PC-3 (cell line): ENCODE results near the gene CERS6. TPM values are rescaled to one million over a fixed set of nuclear protein-coding genes. Genes with fewer than 3 reads are reported as not detected.

ENCODE experiments used
- ATAC-seq: fragments of 200-7000 bp; cut with Tn5 transposase; 2 replicates; pipeline ENCODE4 v1.9.1; 2020; ENCODE audit warnings: mild to moderate bottlenecking, moderate library complexity
- BruUV-seq: library from RNA; stranded (reverse); fragments of 400-500 nt; replicated peaks from 2 replicates; lab custom pipeline; 2021; lab: Mats Ljungman, UMichigan
- CTCF ChIA-PET: fragments of 300-600 bp; sonication (Branson Sonifier 250); formaldehyde crosslinking; loops from one replicate; lab custom pipeline; 2022; ENCODE audit warnings: antibody characterized with exemption; lab: Charles Lee
- POLR2A ChIA-PET: fragments of 300-600 bp; sonication (Branson Sonifier 250); formaldehyde crosslinking; loops from one replicate; lab custom pipeline; 2022; ENCODE audit warnings: antibody characterized with exemption; ENCODE audit not compliant: unreplicated experiment; lab: Charles Lee
- DNase-seq: peaks from one replicate; pipeline ENCODE4 v3.0.0-alpha.2; 2015
- H2AFZ ChIP-seq: fragments of 300-600 bp; sonication (generic); 2 replicates; pipeline ENCODE4 v1.6.0; 2016; ENCODE audit warnings: antibody characterized with exemption, low read length
- H3F3A ChIP-seq: fragments of 300-600 bp; sonication (generic); one replicate; pipeline ENCODE4 v1.6.0; 2017; ENCODE audit warnings: antibody characterized with exemption, low read length, control low read depth, mild to moderate bottlenecking; ENCODE audit not compliant: unreplicated experiment
- H3K27ac ChIP-seq: fragments of 300-600 bp; sonication (generic); 2 replicates; pipeline ENCODE4 v1.5.1; 2016; ENCODE audit warnings: mild to moderate bottlenecking, low read length
- H3K27me3 ChIP-seq: fragments of 300-600 bp; sonication (generic); 2 replicates; pipeline ENCODE4 v1.6.1; 2016; ENCODE audit warnings: low read length, mixed read lengths
- H3K36me3 ChIP-seq: fragments of 300-600 bp; sonication (generic); 2 replicates; pipeline ENCODE4 v1.6.1; 2016; ENCODE audit warnings: low read depth, mixed run types, low read length, mixed read lengths
- H3K4me1 ChIP-seq: fragments of 300-600 bp; sonication (generic); 2 replicates; pipeline ENCODE4 v1.5.1; 2016; ENCODE audit warnings: low read length; ENCODE audit not compliant: insufficient read depth
- H3K4me2 ChIP-seq: fragments of 300-600 bp; sonication (generic); 2 replicates; pipeline ENCODE4 v1.6.0; 2016; ENCODE audit warnings: low read length
- H3K4me3 ChIP-seq: fragments of 300-600 bp; sonication (generic); 2 replicates; pipeline ENCODE4 v1.5.1; 2016; ENCODE audit warnings: mild to moderate bottlenecking, low read length, mixed read lengths
- H3K79me2 ChIP-seq: fragments of 300-600 bp; sonication (generic); 2 replicates; pipeline ENCODE4 v1.6.1; 2017; ENCODE audit warnings: low read length, mixed read lengths
- H3K9ac ChIP-seq: fragments of 300-600 bp; sonication (generic); 2 replicates; pipeline ENCODE4 v1.6.0; 2016; ENCODE audit warnings: mild to moderate bottlenecking, low read length
- H3K9me2 ChIP-seq: fragments of 300-600 bp; sonication (generic); replicated peaks from 2 replicates; pipeline ENCODE4 v1.6.1; 2016; ENCODE audit warnings: mixed run types, low read length, mixed read lengths
- H3K9me3 ChIP-seq: fragments of 300-600 bp; sonication (generic); 2 replicates; pipeline ENCODE4 v1.6.1; 2016; ENCODE audit warnings: low read length, mixed read lengths
- H4K20me1 ChIP-seq: fragments of 300-600 bp; sonication (generic); 2 replicates; pipeline ENCODE4 v1.6.1; 2016; ENCODE audit warnings: low read length, mixed read lengths
- EZH2 ChIP-seq: fragments of 300-600 bp; sonication (generic); IDR thresholded peaks from one replicate; pipeline ENCODE4 v1.6.1; 2017; ENCODE audit warnings: antibody characterized with exemption, mild to moderate bottlenecking, low read length; ENCODE audit not compliant: unreplicated experiment
- EZH2phosphoT487 ChIP-seq: fragments of 300-600 bp; sonication (generic); IDR thresholded peaks from 2 replicates; pipeline ENCODE4 v1.6.1; 2018; ENCODE audit warnings: mild to moderate bottlenecking, antibody characterized with exemption, low read length, borderline replicate concordance
- intact Hi-C: fragments of 100-400 bp; cut with micrococcal nuclease; formaldehyde crosslinking; loops from 2 replicates; pipeline ENCODE4 v1.9.0; 2023
- total RNA-seq: library from RNA; depleted of rRNA; stranded (reverse); fragments of >200 nt; gene quantifications from 2 replicates; pipeline ENCODE4 v1.2.3, GENCODE V29; 2014
- TF ChIP-seq, protein P1 (sequence below): fragments of 300-600 bp; sonication (generic); conservative IDR thresholded peaks from 2 replicates; pipeline ENCODE4 v1.5.1; 2017; ENCODE audit warnings: antibody characterized with exemption, low read depth, mild to moderate bottlenecking, low read length

CERS6 gene
- total RNA-seq, 1 experiment from 2014 or later: 24.2 TPM

DNA sequence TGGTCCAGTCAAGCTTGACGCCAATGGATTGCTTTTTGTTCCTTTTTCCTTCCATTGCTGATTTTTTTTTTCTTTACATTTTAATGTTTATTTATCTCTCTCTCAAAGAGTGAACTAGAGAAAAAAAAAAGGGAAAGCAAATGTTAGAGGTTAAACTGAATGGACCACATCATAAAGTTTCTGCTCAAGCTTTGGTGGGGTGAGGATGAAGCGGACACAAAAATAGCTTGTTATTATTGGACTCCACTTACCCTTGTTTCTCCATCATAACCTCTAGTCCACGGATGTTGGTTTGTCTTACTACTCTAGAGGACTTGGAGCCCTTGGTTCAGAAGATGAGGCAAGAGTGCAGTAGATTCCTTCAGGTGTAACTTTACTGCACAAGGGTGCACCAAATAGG lies 27.6 kb upstream of the CERS6 start:
- H3K36me3 ChIP-seq: no peaks in the 10 kb centered on the region
- H3K9me3 ChIP-seq: no peaks in the 10 kb centered on the region
- TF ChIP-seq EZH2phosphoT487 (no peak), EZH2 (no peak)
- TF ChIP-seq, protein P1, sequence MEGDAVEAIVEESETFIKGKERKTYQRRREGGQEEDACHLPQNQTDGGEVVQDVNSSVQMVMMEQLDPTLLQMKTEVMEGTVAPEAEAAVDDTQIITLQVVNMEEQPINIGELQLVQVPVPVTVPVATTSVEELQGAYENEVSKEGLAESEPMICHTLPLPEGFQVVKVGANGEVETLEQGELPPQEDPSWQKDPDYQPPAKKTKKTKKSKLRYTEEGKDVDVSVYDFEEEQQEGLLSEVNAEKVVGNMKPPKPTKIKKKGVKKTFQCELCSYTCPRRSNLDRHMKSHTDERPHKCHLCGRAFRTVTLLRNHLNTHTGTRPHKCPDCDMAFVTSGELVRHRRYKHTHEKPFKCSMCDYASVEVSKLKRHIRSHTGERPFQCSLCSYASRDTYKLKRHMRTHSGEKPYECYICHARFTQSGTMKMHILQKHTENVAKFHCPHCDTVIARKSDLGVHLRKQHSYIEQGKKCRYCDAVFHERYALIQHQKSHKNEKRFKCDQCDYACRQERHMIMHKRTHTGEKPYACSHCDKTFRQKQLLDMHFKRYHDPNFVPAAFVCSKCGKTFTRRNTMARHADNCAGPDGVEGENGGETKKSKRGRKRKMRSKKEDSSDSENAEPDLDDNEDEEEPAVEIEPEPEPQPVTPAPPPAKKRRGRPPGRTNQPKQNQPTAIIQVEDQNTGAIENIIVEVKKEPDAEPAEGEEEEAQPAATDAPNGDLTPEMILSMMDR: no peak
- ChIA-PET CTCF (no interaction called here), POLR2A (no interaction called here)
- H3K27me3 ChIP-seq: no peaks in the 10 kb centered on the region
- H4K20me1 ChIP-seq: no peaks in the 10 kb centered on the region
- DNase-seq (no peak), ATAC-seq (no peak)
- H3K4me3 ChIP-seq: no peak overlapping the region
- intact Hi-C loops: no loop called here
- H3K9ac ChIP-seq: no peak overlapping the region
- no peaks in the 10 kb centered on the region; the same call in 1 of the 2 replicates for H3K9me2 ChIP-seq
- no peaks in the 10 kb centered on the region for H3K4me1 ChIP-seq
- H3F3A ChIP-seq: no peaks in the 10 kb centered on the region
- BruUV-seq: no TSS peak
- no peak overlapping the region for H3K4me2 ChIP-seq
- H3K27ac ChIP-seq: no peak overlapping the region
- H3K79me2 ChIP-seq: no peaks in the 10 kb centered on the region
- no peak overlapping the region for H2AFZ ChIP-seq

DNA sequence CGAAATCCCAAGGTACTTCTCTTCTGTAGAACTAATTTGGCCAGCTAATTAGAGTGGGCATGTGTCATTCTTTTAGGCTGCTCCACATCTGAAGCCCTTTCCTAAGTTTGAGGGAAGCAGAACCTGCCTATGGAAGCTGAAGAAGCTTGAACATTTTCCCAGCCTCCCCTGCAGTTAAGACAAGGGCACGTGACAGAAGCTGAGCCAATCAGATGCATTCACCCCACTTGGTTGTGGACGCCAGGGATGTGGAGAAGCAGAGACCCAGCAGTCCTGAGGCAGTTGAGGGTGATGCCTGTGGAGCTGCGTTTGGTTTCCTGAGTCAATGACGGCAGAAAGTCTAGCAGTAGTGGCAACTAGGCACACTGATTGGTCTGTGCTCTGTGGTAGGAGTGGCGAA lies 26.1 kb upstream of the CERS6 start:
- Histone ChIP-seq H4K20me1 (no peaks in the 10 kb centered on the region), H3K79me2 (no peaks in the 10 kb centered on the region), H3K4me3 (no peak overlapping the region), H3K27ac (no peak overlapping the region), H3K36me3 (no peaks in the 10 kb centered on the region), H3K4me1 (no peaks in the 10 kb centered on the region), H2AFZ (no peak overlapping the region), H3K4me2 (no peak overlapping the region), H3K9me3 (no peaks in the 10 kb centered on the region), H3K27me3 (no peaks in the 10 kb centered on the region), H3K9ac (no peak overlapping the region), H3K9me2 (no peaks in the 10 kb centered on the region; the same call in 1 of the 2 replicates), H3F3A (no peaks in the 10 kb centered on the region)
- POLR2A ChIA-PET: no interaction called here
- intact Hi-C loops: loop anchor here (10.0 kb wide), 1 partner anchor 325 kb away; no protein-coding TSS in a partner anchor
- no peak for TF ChIP-seq EZH2phosphoT487
- TF ChIP-seq, protein P1: no peak
- no peak for TF ChIP-seq EZH2
- no peak for DNase-seq
- no TSS peak for BruUV-seq
- no peak for ATAC-seq
- CTCF ChIA-PET: no interaction called here

DNA sequence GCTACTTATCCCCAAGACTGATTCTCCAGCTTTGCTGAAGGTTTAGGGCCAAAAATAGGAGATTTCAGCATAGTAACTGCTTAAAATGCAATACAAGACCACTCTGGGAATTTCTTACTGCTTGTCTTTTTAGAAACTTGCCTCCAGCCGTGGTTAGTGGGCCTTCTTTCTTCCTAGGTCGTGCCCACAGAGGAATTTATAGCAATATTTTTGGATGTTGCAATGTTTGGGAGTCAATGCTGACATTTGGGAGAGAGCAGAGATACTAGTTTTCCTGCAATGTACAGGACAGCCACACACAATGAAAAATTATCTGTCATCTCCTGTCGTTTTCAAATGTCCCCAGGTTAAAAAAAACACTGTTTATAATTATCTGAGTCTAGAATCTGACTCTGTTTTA lies 25.6 kb upstream of the CERS6 start:
- POLR2A ChIA-PET: no interaction called here
- CTCF ChIA-PET: no interaction called here
- Histone ChIP-seq H3F3A (no peaks in the 10 kb centered on the region), H3K27me3 (no peaks in the 10 kb centered on the region), H4K20me1 (no peaks in the 10 kb centered on the region), H3K9me3 (no peaks in the 10 kb centered on the region), H3K4me1 (no peaks in the 10 kb centered on the region), H3K79me2 (no peaks in the 10 kb centered on the region), H3K36me3 (no peaks in the 10 kb centered on the region), H3K9me2 (no peaks in the 10 kb centered on the region; the same call in 1 of the 2 replicates), H2AFZ (peak overlapping the region; percentile 50; the same call in 1 of the 2 replicates), H3K27ac (no peak overlapping the region), H3K9ac (no peak overlapping the region), H3K4me2 (no peak overlapping the region), H3K4me3 (no peak overlapping the region)
- no peak for TF ChIP-seq EZH2phosphoT487
- intact Hi-C loops: loop anchor here (10.0 kb wide), 1 partner anchor 324 kb away; no protein-coding TSS in a partner anchor
- no TSS peak for BruUV-seq
- DNase-seq: no peak
- no peak for ATAC-seq
